K562 (cell line): ENCODE data around the gene EFCAB9. TPM values are rescaled to one million over a fixed set of nuclear protein-coding genes. Genes with fewer than 3 reads are reported as not detected.

Source experiments
- ATAC-seq: fragments of 200-7000 bp; cut with Tn5 transposase; 3 replicates; pipeline ENCODE4 v1.9.1; 2020; ENCODE audit warnings: moderate library complexity
- BruUV-seq: library from RNA; stranded (reverse); fragments of 400-500 nt; replicated peaks from 2 replicates; lab custom pipeline; 2021; lab: Mats Ljungman, UMichigan
- CTCF ChIA-PET: fragments of 300-600 bp; formaldehyde crosslinking; extraction: SDS; loops from one replicate; lab custom pipeline; 2021; ENCODE audit warnings: low intra/inter-chr PET ratio; lab: Yijun Ruan, JAX
- POLR2A ChIA-PET: fragments of 300-600, 350-650 bp; sonication (Branson Sonifier 250); formaldehyde crosslinking; extraction: SDS; loops from one replicate; lab custom pipeline; 2021; ENCODE audit warnings: antibody characterized with exemption, inconsistent platforms; lab: Yijun Ruan, JAX
- DNase-seq, 4 experiments: peaks; one replicate each; pipeline versions ENCODE4 v3.0.0 to v3.0.0-alpha.2; 2011 to 2018; ENCODE audit warnings: low spot score in 3 of 4, mixed read lengths in 3 of 4; ENCODE audit errors: extremely low read depth in 1 of 4
- FAIRE-seq: peaks from 2 replicates; lab custom pipeline; 2011; peaks lifted over from hg19 to GRCh38; lab: Jason Lieb, UNC
- H2AFZ ChIP-seq: 2 replicates; pipeline ENCODE4 v1.6.0; 2011; ENCODE audit warnings: low read depth, low read length, control low read depth, inconsistent platforms
- H3K27ac ChIP-seq: fragments of 200-600 bp; 3 replicates; pipeline ENCODE4 v1.8.0; 2011; ENCODE audit warnings: low read depth, mild to moderate bottlenecking, control low read depth, inconsistent platforms, low read length, moderate library complexity, mixed read lengths; ENCODE audit errors: extremely low read depth
- H3K27me3 ChIP-seq, 2 experiments: fragments of 300-600 bp in 1 of 2; 2 replicates in 1 of 2; 3 replicates in 1 of 2; pipeline versions ENCODE4 v1.6.0 to v1.8.0; 2011; ENCODE audit warnings: inconsistent platforms in 2 of 2, low read length in 2 of 2, mild to moderate bottlenecking in 1 of 2, mixed read lengths in 1 of 2, moderate library complexity in 1 of 2; ENCODE audit not compliant: control insufficient read depth in 2 of 2, insufficient read depth in 2 of 2
- H3K36me3 ChIP-seq: fragments of 300-600 bp; 3 replicates; pipeline ENCODE4 v1.8.0; 2011; ENCODE audit warnings: mild to moderate bottlenecking, low read length, inconsistent platforms; ENCODE audit not compliant: control insufficient read depth, insufficient read depth
- H3K4me1 ChIP-seq, 2 experiments: fragments of 200-600 bp in 1 of 2; replicated peaks in 1 of 2; 2 replicates in 1 of 2; 3 replicates in 1 of 2; pipeline versions ENCODE4 v1.5.1 to v1.8.0; 2011; ENCODE audit warnings: inconsistent platforms in 2 of 2, low read length in 2 of 2, mild to moderate bottlenecking in 1 of 2, mixed read lengths in 1 of 2, moderate library complexity in 1 of 2; ENCODE audit not compliant: control insufficient read depth in 2 of 2, insufficient read depth in 2 of 2
- H3K4me2 ChIP-seq: 2 replicates; pipeline ENCODE4 v1.6.1; 2011; ENCODE audit warnings: low read length, control low read depth, inconsistent platforms, mixed read lengths; ENCODE audit not compliant: insufficient read depth
- H3K4me3 ChIP-seq: fragments of 200-600 bp; sonication (generic), shearing (Covaris generic); 2 replicates; pipeline ENCODE4 v1.5.1; 2016; ENCODE audit warnings: control low read depth, inconsistent platforms
- H3K79me2 ChIP-seq: fragments of 200-600 bp; 3 replicates; pipeline ENCODE4 v1.8.0; 2011; ENCODE audit warnings: low read length, inconsistent platforms; ENCODE audit not compliant: control insufficient read depth, insufficient read depth
- H3K9ac ChIP-seq, 2 experiments: 2 replicates each; pipeline versions ENCODE4 v1.6.0 to v1.6.1; 2011; ENCODE audit warnings: low read depth in 2 of 2, low read length in 2 of 2, control low read depth in 1 of 2, inconsistent platforms in 1 of 2, mild to moderate bottlenecking in 1 of 2, mixed read lengths in 1 of 2; ENCODE audit not compliant: insufficient read depth in 1 of 2
- H3K9me1 ChIP-seq: one replicate; pipeline ENCODE4 v1.6.0; 2011; ENCODE audit warnings: inconsistent platforms, mild to moderate bottlenecking, low read length, moderate library complexity; ENCODE audit not compliant: control insufficient read depth, insufficient read depth
- H3K9me3 ChIP-seq: replicated peaks from 2 replicates; pipeline ENCODE4 v1.5.1; 2011; ENCODE audit warnings: low read depth, low read length, inconsistent platforms; ENCODE audit not compliant: control insufficient read depth, insufficient read depth
- H4K20me1 ChIP-seq: replicated peaks from 2 replicates; pipeline ENCODE4 v1.6.1; 2011; ENCODE audit warnings: low read length, inconsistent platforms, mixed read lengths; ENCODE audit not compliant: control insufficient read depth, insufficient read depth
- ARID3A ChIP-seq: IDR thresholded peaks from 2 replicates; pipeline ENCODE4 v1.6.1; 2012; ENCODE audit warnings: low read depth, low read length, improper control_type of control experiment, borderline replicate concordance
- COPS2 ChIP-seq: fragments of 450-650 bp; conservative IDR thresholded peaks from 2 replicates; pipeline ENCODE4 v1.6.1; 2016; ENCODE audit warnings: mild to moderate bottlenecking, moderate library complexity
- CTBP1 ChIP-seq: fragments of 450-650 bp; IDR thresholded peaks from 2 replicates; pipeline ENCODE4 v1.6.1; 2016; ENCODE audit warnings: borderline replicate concordance
- DEAF1 ChIP-seq: fragments of 450-650 bp; formaldehyde crosslinking; IDR thresholded peaks from 2 replicates; pipeline ENCODE4 v1.4.0; 2020; ENCODE audit warnings: mild to moderate bottlenecking, moderate library complexity
- ELF2 ChIP-seq: fragments of 250-450 bp; sonication (Bioruptor Pico); IDR thresholded peaks from 2 replicates; pipeline ENCODE4 v1.5.0; 2021; ENCODE audit warnings: mild to moderate bottlenecking
- ETS2 ChIP-seq: IDR thresholded peaks from 2 replicates; pipeline ENCODE4 v1.6.1; 2016; ENCODE audit warnings: borderline replicate concordance, missing genetic modification characterization, mild to moderate bottlenecking, moderate library complexity, missing compliant biosample characterization; ENCODE audit not compliant: poor library complexity, severe bottlenecking
- FOXK2 ChIP-seq, 2 experiments: fragments of 450-650 bp; IDR thresholded peaks in 1 of 2; conservative IDR thresholded peaks in 1 of 2; 2 replicates each; pipeline ENCODE4 v1.6.1; 2016; ENCODE audit warnings: low read depth in 2 of 2, mild to moderate bottlenecking in 1 of 2
- HDAC8 ChIP-seq: fragments of 450-650 bp; IDR thresholded peaks from 2 replicates; pipeline ENCODE4 v1.6.1; 2016; ENCODE audit warnings: mild to moderate bottlenecking, missing genetic modification characterization, moderate library complexity, missing compliant biosample characterization
- LCOR ChIP-seq: sonication (generic); formaldehyde crosslinking; IDR thresholded peaks from 2 replicates; pipeline ENCODE4 v1.8.0; 2022; ENCODE audit warnings: mild to moderate bottlenecking, missing genetic modification reagents
- NELFE ChIP-seq: IDR thresholded peaks from 2 replicates; pipeline ENCODE4 v1.6.1; 2011; ENCODE audit warnings: mild to moderate bottlenecking; ENCODE audit not compliant: insufficient read depth, insufficient read length
- NFATC3 ChIP-seq: fragments of 450-650 bp; IDR thresholded peaks from 2 replicates; pipeline ENCODE4 v1.6.1; 2017; ENCODE audit warnings: mild to moderate bottlenecking
- PHF8 ChIP-seq: fragments of 200-600 bp; sonication (generic); IDR thresholded peaks from 2 replicates; pipeline ENCODE4 v1.6.1; 2012; ENCODE audit warnings: mixed run types, mild to moderate bottlenecking, inconsistent platforms, low read length, moderate library complexity, borderline replicate concordance
- POU5F1 ChIP-seq: fragments of 150-350 bp; IDR thresholded peaks from 2 replicates; pipeline ENCODE4 v1.6.1; 2014; ENCODE audit warnings: borderline replicate concordance, low read length, low read depth, mild to moderate bottlenecking; ENCODE audit not compliant: partially characterized antibody
- RCOR1 ChIP-seq, 2 experiments: IDR thresholded peaks; 2 replicates each; pipeline ENCODE4 v1.6.1; 2012; ENCODE audit warnings: low read depth in 2 of 2, low read length in 2 of 2, borderline replicate concordance in 1 of 2, improper control_type of control experiment in 1 of 2
- ZNF740 ChIP-seq, 3 experiments: fragments of 200-800 bp in 1 of 3; sonication (Bioruptor generic) in 1 of 3; sonication (generic) in 1 of 3; formaldehyde crosslinking in 1 of 3; IDR thresholded peaks; 2 replicates each; pipeline versions ENCODE4 v1.6.1 to v1.8.0; 2016 to 2022; ENCODE audit warnings: mild to moderate bottlenecking in 2 of 3, missing compliant biosample characterization in 2 of 3, missing genetic modification characterization in 2 of 3, missing genetic modification reagents in 1 of 3
- ZNF778 ChIP-seq: fragments of 450-650 bp; formaldehyde crosslinking; IDR thresholded peaks from 2 replicates; pipeline ENCODE4 v1.4.0; 2020; ENCODE audit warnings: mild to moderate bottlenecking, moderate library complexity
- ZSCAN32 ChIP-seq: fragments of 450-650 bp; formaldehyde crosslinking; IDR thresholded peaks from 2 replicates; pipeline ENCODE4 v1.4.0; 2020; ENCODE audit warnings: mild to moderate bottlenecking, moderate library complexity
- WGBS: fragments of 100-300 bp; shearing (Covaris generic); methylation state at CpG from one replicate; pipeline ENCODE4 v1.1.6; 2016; ENCODE audit warnings: low coverage, mixed read lengths; ENCODE audit not compliant: insufficient coverage; ENCODE audit errors: missing lambda C conversion rate; 5-methylcytosine and 5-hydroxymethylcytosine counted together
- in situ Hi-C: fragments of 300-500 bp; cut with MboI; formaldehyde crosslinking; loops from 4 replicates; pipeline ENCODE4 v1.15.0; 2018; ENCODE audit warnings: inconsistent platforms, mixed read lengths
- intact Hi-C: fragments of 100-400 bp; cut with micrococcal nuclease; formaldehyde crosslinking; loops from 2 replicates; pipeline ENCODE4 v1.14.2; 2022
- polyA plus RNA-seq, 8 experiments: library from polyadenylated mRNA; depleted of rRNA in 4 of 8; stranded (reverse) in 5 of 8; unstranded in 3 of 8; fragments of >200 nt; fragmentation: Nextera tagmentation in 2 of 8; fragmentation: Illumina TruSeq in 1 of 8; extraction: Ambion mirVana in 2 of 8; extraction: Trizol in 1 of 8; gene quantifications; 2 replicates each; pipeline versions ENCODE4 v1.2.1 to v1.2.3, GENCODE V29; 2011 to 2014; ENCODE audit warnings: inconsistent platforms in 1 of 8, missing spikeins in 1 of 8
- total RNA-seq, 7 experiments: library from RNA; depleted of rRNA in 6 of 7; stranded (reverse); fragments of >200 nt in 6 of 7; fragmentation: Illumina TruSeq in 2 of 7; extraction: Trizol in 2 of 7; gene quantifications; 2 replicates each; pipeline versions ENCODE4 v1.2.1 to v1.2.3, GENCODE V29; 2011 to 2021; ENCODE audit warnings: low replicate concordance in 1 of 7

EFCAB9 gene
- total and polyA plus RNA-seq, 9 of the 15 experiments (the other 6 are each of a cell fraction or from before 2014, with no cell fraction given): not detected

DNA sequence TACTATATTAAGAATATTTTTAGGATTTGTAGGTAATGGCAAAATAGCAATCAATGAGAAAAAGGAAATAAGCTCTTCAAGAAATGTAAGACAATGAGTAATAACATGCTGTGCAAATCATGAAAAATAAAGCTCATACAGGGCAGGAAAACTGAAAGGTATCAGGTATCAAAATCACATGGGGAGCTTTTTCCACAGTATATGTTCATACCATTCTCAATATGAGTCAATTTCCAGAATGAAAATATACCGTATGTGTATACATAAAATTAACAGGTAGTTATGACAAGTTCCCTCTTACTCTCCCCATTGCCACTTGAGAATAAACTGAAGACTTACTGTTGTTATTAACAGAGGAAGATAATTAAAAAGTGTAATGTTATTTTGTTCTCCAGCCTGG is 35.9 kb downstream of the EFCAB9 start (continued):
- no peak for TF ChIP-seq POU5F1
- no peak for TF ChIP-seq ETS2 (tag)
- no peak for TF ChIP-seq ZNF740 (CRISPR knock-in tag; IDR thresholded peaks at IDR 0.05)
- no peak for TF ChIP-seq ZNF740 (tag; IDR thresholded peaks at IDR 0.05)
- no peak for TF ChIP-seq NELFE
- TF ChIP-seq NFATC3: no peak
- no peak for TF ChIP-seq ZSCAN32 (CRISPR knock-in tag)
- no peak for TF ChIP-seq ZNF778 (CRISPR knock-in tag)
- no peak for TF ChIP-seq HDAC8 (tag)
- no peak for TF ChIP-seq ELF2

DNA sequence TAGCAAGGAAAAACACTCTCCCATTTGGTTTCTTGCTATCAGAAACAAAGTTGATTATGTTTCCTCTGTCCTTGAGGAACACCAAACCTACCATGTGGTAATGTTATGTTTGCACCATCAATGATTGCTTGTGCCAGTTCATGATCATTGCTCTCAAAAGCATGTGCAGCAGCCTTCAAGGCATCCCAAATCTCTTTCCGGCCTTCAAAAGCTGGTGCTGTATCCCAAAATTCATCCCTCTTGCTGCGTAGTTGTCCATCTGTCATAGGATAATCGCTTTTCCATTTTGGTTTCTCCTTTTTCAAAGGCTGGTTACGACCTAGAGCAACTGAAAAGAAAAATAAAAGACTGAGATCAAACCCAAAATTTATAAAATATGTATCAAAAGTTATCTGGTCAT is 40.1 kb downstream of the EFCAB9 start:
- POLR2A ChIA-PET: interaction anchor here (0.6 kb wide), 1 partner anchor 126 kb away, joined by 3 read pairs; no protein-coding TSS in a partner anchor
- H3K9me3 ChIP-seq: no peaks in the 10 kb centered on the region
- H3K4me2 ChIP-seq: no peak overlapping the region
- H3K9me1 ChIP-seq: no peaks in the 10 kb centered on the region
- no peak for ATAC-seq
- H4K20me1 ChIP-seq: no peaks in the 10 kb centered on the region
- no peaks in the 10 kb centered on the region for H3K36me3 ChIP-seq
- CTCF ChIA-PET: no interaction called here
- no peaks in the 10 kb centered on the region for H3K79me2 ChIP-seq
- H3K4me3 ChIP-seq: no peak overlapping the region
- no peak for TF ChIP-seq FOXK2 (conservative IDR thresholded peaks at IDR 0.05 in 1 of 2, IDR thresholded peaks at IDR 0.05 in 1 of 2; ENCODE audit: low read depth in 2 of 2)
- no peak for TF ChIP-seq LCOR (CRISPR knock-in tag)
- no peak for TF ChIP-seq CTBP1
- TF ChIP-seq RCOR1 (IDR thresholded peaks at IDR 0.05; ENCODE audit: borderline replicate concordance in 1 of 2, low read depth in 2 of 2, low read length in 2 of 2): no peak
- TF ChIP-seq DEAF1: no peak
- no peak for TF ChIP-seq ARID3A
- no peak for TF ChIP-seq PHF8
- TF ChIP-seq COPS2: no peak
- DNase-seq: no peak
- no peak overlapping the region for H3K27ac ChIP-seq
- no peak overlapping the region for H2AFZ ChIP-seq
- in situ Hi-C loops (no loop called here), intact Hi-C loops (no loop called here)
- no TSS peak for BruUV-seq
- 0% methylated on average over 4 of the region's 4 CpGs for WGBS
- H3K4me1 ChIP-seq: no peaks in the 10 kb centered on the region
- peaks cover 10% of the 10 kb centered on the region in 2 experiments; a peak in 4 of 5 replicates for H3K27me3 ChIP-seq
- FAIRE-seq: no peak
- H3K9ac ChIP-seq: no peak overlapping the region
